ENCODE results near the gene TREML1.

Gene TREML1

GRCh38 chr6:41176189-41176588, 22.0 kb upstream of the TREML1 start:
- no peak for TF ChIP-seq CTCF (conservative IDR thresholded peaks at IDR 0.05; ENCODE audit: low read depth, low read length)
- H3K4me2 ChIP-seq = no peak overlapping the region
- H3K27ac ChIP-seq = no peak overlapping the region
- no peaks in the 10 kb centered on the region for H3K4me1 ChIP-seq (ENCODE audit: low read depth, poor library complexity, severe bottlenecking)
- H3K4me3 ChIP-seq (IDR thresholded peaks at IDR 0.05; ENCODE audit: insufficient read depth, low read depth, low read length) = no peak overlapping the region
- no peaks in the 10 kb centered on the region for H3K79me2 ChIP-seq (ENCODE audit: insufficient read depth, low read depth)
- no peaks in the 10 kb centered on the region for H3K36me3 ChIP-seq (ENCODE audit: insufficient read depth)
- no peaks in the 10 kb centered on the region for H4K20me1 ChIP-seq (ENCODE audit: insufficient read depth)
- H2AFZ ChIP-seq (ENCODE audit: low read depth) = no peak overlapping the region
- H3K27me3 ChIP-seq (ENCODE audit: insufficient read depth, low read depth) = no peaks in the 10 kb centered on the region
- no peak overlapping the region for H3K9ac ChIP-seq

GRCh38 chr6:41175084-41175483, 20.9 kb upstream of the TREML1 start:
- TF ChIP-seq CTCF (conservative IDR thresholded peaks at IDR 0.05; ENCODE audit: low read depth, low read length) = no peak
- Histone ChIP-seq H3K36me3 (ENCODE audit: insufficient read depth) (no peaks in the 10 kb centered on the region), H3K9ac (no peak overlapping the region), H2AFZ (ENCODE audit: low read depth) (no peak overlapping the region), H3K79me2 (ENCODE audit: insufficient read depth, low read depth) (no peaks in the 10 kb centered on the region), H4K20me1 (ENCODE audit: insufficient read depth) (no peaks in the 10 kb centered on the region), H3K4me3 (IDR thresholded peaks at IDR 0.05; ENCODE audit: insufficient read depth, low read depth, low read length) (no peak overlapping the region), H3K4me1 (ENCODE audit: low read depth, poor library complexity, severe bottlenecking) (no peaks in the 10 kb centered on the region), H3K27me3 (ENCODE audit: insufficient read depth, low read depth) (no peaks in the 10 kb centered on the region), H3K4me2 (no peak overlapping the region), H3K27ac (no peak overlapping the region)

- H3K9ac ChIP-seq = no peak overlapping the region
- TF ChIP-seq CTCF (conservative IDR thresholded peaks at IDR 0.05; ENCODE audit: low read depth, low read length) = no peak
- H3K4me2 ChIP-seq = no peak overlapping the region
- H3K36me3 ChIP-seq (ENCODE audit: insufficient read depth) = no peaks in the 10 kb centered on the region
- H3K27me3 ChIP-seq (ENCODE audit: insufficient read depth, low read depth) = no peaks in the 10 kb centered on the region
- H3K4me1 ChIP-seq (ENCODE audit: low read depth, poor library complexity, severe bottlenecking) = no peaks in the 10 kb centered on the region
- no peaks in the 10 kb centered on the region for H3K79me2 ChIP-seq (ENCODE audit: insufficient read depth, low read depth)
- no peak overlapping the region for H3K27ac ChIP-seq
- H2AFZ ChIP-seq (ENCODE audit: low read depth) = no peak overlapping the region
- H4K20me1 ChIP-seq (ENCODE audit: insufficient read depth) = no peaks in the 10 kb centered on the region
- no peak overlapping the region for H3K4me3 ChIP-seq (IDR thresholded peaks at IDR 0.05; ENCODE audit: insufficient read depth, low read depth, low read length)
Measured at GRCh38 chr6:41174610-41175009, 20.5 kb upstream of the TREML1 start.

- Histone ChIP-seq H3K9ac (no peak overlapping the region), H4K20me1 (ENCODE audit: insufficient read depth) (no peaks in the 10 kb centered on the region), H3K79me2 (ENCODE audit: insufficient read depth, low read depth) (no peaks in the 10 kb centered on the region), H2AFZ (ENCODE audit: low read depth) (no peak overlapping the region), H3K4me2 (no peak overlapping the region), H3K27me3 (ENCODE audit: insufficient read depth, low read depth) (no peaks in the 10 kb centered on the region), H3K4me3 (IDR thresholded peaks at IDR 0.05; ENCODE audit: insufficient read depth, low read depth, low read length) (no peak overlapping the region), H3K27ac (no peak overlapping the region), H3K36me3 (ENCODE audit: insufficient read depth) (no peaks in the 10 kb centered on the region), H3K4me1 (ENCODE audit: low read depth, poor library complexity, severe bottlenecking) (no peaks in the 10 kb centered on the region)
- no peak for TF ChIP-seq CTCF (conservative IDR thresholded peaks at IDR 0.05; ENCODE audit: low read depth, low read length)
Measured at GRCh38 chr6:41171908-41172307, 17.8 kb upstream of the TREML1 start.

All from KMS-11 (cell line).